GM10248 (cell line): ENCODE measurements around the gene GRIK1.

ENCODE experiments used
- CTCF ChIA-PET: fragments of 300-600 bp; sonication (Branson Sonifier 250); formaldehyde crosslinking; extraction: SDS; loops from one replicate; lab custom pipeline; 2021; ENCODE audit warnings: antibody characterized with exemption; lab: Yijun Ruan, JAX
- POLR2A ChIA-PET: fragments of 350-650 bp; sonication (Branson Sonifier 250); formaldehyde crosslinking; extraction: SDS; loops from one replicate; lab custom pipeline; 2020; ENCODE audit warnings: antibody characterized with exemption; lab: Yijun Ruan, JAX
- DNase-seq: peaks from one replicate; pipeline ENCODE4 v3.0.0; 2012; ENCODE audit errors: extremely low spot score
- TF ChIP-seq, protein P1 (sequence below): IDR thresholded peaks from 2 replicates; pipeline ENCODE4 v1.5.1; 2012; ENCODE audit warnings: mild to moderate bottlenecking, low read depth; ENCODE audit errors: extremely low read depth, missing control alignments, control extremely low read depth

GRIK1 gene

DNA sequence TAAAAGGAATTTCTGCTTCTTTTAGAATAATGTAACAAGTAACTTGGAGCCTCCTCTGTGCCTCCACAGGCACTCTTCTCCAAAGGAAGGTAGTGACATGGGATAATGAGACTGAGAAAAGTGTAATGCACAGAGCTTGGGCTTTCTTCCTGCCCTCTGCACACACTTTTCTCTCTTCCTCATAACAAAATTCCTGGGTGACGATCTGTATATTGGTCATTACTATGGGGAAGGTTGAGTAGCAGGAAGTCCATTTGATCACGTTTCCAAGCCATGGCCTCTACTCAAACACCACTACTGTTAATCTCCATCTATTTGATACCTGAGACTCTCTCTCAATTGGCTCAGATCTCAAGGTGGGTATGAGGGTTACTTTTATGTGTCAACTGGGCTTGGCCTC lies 113.9 kb downstream of the GRIK1 start:
- TF ChIP-seq, protein P1, sequence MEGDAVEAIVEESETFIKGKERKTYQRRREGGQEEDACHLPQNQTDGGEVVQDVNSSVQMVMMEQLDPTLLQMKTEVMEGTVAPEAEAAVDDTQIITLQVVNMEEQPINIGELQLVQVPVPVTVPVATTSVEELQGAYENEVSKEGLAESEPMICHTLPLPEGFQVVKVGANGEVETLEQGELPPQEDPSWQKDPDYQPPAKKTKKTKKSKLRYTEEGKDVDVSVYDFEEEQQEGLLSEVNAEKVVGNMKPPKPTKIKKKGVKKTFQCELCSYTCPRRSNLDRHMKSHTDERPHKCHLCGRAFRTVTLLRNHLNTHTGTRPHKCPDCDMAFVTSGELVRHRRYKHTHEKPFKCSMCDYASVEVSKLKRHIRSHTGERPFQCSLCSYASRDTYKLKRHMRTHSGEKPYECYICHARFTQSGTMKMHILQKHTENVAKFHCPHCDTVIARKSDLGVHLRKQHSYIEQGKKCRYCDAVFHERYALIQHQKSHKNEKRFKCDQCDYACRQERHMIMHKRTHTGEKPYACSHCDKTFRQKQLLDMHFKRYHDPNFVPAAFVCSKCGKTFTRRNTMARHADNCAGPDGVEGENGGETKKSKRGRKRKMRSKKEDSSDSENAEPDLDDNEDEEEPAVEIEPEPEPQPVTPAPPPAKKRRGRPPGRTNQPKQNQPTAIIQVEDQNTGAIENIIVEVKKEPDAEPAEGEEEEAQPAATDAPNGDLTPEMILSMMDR, result no peak
- ChIA-PET CTCF (no interaction called here), POLR2A (no interaction called here)
- no peak for DNase-seq

DNA sequence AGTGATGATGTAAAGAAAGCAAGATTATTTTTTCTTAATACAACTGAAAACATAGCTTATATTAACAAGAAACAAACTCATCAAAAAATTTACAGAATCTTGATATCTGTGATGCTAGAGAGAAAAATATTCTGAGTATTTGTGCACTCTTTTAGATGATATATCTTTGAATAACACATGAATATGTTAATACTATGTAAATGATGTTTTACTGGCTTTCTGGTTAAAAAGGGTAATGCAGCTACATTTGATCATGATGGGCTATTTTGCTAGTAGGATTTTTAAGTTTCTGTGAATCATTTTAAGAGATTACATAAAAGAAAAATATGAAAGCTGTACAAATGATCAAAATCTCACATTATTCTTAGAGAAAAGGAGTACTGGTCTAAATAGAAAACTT lies 114.5 kb downstream of the GRIK1 start:
- DNase-seq, result no peak
- ChIA-PET POLR2A (no interaction called here), CTCF (no interaction called here)
- TF ChIP-seq, protein P1, result no peak

DNA sequence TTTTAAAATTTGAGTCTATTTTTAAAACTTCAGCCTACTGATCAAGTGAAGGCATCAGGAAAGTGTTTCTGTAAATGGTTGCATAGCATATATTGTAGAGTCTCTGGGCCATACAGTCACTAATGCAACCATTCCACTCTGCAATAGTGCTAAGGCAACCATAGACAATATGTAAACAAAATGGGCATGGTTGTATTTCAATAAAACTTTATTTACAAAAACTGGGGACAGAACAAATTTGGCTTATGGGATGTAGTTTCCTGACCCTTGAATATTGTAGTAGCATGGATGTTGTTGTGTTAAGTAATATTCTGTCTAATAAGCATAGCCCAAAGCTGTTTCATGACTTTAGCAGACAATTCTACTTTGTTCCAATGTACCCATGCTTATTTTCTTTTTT lies 117.7 kb downstream of the GRIK1 start:
- no peak for DNase-seq
- ChIA-PET CTCF (no interaction called here), POLR2A (no interaction called here)
- TF ChIP-seq, protein P1, result no peak

DNA sequence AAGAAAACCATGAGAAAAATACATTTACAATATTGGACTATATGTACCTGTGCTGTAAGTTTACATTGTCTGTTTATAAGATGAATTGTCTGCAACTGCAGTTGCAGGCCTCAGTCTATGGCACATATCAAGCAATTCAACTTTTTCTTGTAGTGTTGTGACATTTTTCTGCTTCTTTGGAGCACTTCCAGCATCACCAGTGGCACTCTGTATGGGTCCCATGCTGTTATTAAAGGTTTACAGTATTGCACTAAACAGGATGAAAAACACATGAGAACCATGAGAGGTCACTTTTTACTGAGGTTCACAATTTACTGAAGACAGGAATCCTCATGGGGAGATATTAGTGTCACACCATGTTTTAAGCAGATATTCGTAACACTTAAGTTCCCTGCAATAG lies 118.6 kb downstream of the GRIK1 start:
- POLR2A ChIA-PET, result no interaction called here
- TF ChIP-seq, protein P1, result no peak
- no peak for DNase-seq

DNA sequence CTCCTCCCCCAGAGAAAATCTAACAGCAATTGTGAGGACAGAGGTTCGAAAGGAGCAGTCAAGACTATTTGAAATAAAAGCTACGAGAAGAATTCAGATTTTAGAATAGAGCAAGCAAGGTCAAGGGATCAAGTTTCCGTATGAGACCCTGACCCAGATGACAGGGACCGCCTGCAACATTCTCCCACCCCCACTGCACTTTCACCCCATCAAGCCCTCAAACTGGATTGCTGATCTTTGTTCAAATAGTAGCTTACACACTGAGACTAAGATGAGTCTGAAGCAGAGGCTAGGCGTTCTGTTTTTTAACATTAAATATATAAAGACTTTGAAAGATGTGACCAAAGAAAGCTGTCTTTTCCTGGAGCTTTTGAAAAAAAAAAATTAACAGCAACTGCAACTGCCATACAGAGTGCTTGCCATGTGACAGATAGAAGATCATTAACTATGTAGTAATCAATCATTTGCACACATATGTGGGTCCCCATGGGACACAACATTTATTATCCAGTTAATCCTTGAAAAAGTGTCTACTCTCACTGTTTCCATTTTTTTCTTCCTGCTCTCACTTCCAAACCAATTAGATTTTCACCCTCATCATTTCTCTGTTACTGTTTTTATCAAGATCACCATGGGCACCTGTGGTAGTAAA lies 120.0 kb downstream of the GRIK1 start:
- no peak for DNase-seq
- TF ChIP-seq, protein P1, result no peak
- ChIA-PET CTCF (interaction anchor here (1.2 kb wide), 1 partner anchor 62 kb away, joined by 3 read pairs; no protein-coding TSS in a partner anchor), POLR2A (no interaction called here)

More for the DNA sequence above, 118.6 kb downstream of the GRIK1 start:
- CTCF ChIA-PET, result no interaction called here

DNA sequence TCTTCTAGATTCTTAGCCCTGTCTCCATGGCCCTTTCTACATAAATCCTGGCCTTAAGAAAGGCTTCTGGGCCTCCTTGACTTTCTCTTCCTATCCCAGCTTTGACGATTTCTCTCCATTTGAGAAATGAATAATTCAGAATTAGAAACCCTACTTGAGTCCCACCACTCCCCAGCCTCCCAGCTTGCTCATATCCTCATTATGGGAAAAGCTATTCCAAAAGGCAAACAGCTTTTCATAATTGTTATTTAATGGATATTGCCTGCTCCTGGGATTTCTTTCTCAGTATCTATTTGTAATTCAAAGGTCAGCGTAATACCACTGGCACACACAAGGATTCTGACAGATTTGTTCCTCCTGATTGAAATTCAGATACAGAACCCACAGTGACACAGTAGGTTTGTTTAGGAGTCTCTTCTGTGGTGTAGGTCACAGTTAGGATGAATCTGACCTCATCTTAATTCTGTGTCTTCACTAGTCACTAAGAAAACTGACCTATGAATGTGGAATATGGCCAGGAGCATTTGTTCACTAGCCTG lies 121.3 kb downstream of the GRIK1 start:
- ChIA-PET POLR2A (no interaction called here), CTCF (no interaction called here)
- TF ChIP-seq, protein P1, result no peak
- DNase-seq, result no peak
